ENCODE measurements around the gene FOXP4. TPM values are rescaled to one million over a fixed set of nuclear protein-coding genes. Genes with fewer than 3 reads are reported as not detected.
A peak's percentile ranks its signal among the peaks of the same experiment; 100 is the strongest.

The FOXP4 gene
- total and polyA plus RNA-seq, 2 of the 13 experiments (the other 11 are each of a cell fraction or from before 2014, with no cell fraction given): 11.0 to 12.4 TPM

DNA sequence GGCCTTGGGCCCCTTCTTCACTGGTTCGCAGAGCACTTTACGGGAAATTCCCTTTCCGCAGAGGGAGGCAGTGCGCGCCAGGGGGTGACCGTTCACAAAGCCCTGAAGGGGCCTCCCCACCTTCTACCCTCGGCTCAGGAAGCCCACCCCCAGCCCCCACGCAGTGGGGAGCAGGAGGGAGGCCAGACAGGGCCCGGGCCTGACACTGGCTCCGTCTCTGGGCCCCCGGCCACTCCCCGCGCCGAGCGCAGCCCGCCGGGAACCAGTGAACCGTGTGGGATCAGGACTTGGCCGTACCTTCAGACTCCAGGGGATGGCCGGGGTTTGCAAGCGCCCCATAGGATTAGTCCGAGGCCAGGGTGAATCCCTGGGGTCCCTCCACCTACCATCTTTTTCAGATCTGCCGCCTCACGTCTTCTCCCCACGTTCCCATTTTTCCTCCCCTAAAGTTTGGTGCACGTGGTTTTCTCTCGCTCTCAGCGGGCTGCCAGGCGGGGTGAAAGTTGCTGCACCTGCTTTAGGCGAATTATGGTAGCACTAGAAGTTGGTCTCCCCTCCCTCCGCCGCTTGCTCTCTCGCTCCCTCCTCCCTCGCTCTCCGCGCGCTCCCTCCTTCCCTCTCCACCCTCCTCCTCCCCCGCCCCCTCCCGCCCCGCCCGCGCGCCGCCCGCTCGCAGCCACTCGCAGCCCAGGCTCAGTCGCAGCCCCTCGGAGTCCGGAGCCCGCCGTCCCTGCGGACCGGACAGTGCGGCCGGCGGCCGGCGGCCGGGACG, at the start of gene FOXP4 (continued):
- TF ChIP-seq PHF20 (CRISPR knock-in tag; IDR thresholded peaks at IDR 0.05) (no peak), MTERF4 (CRISPR knock-in tag; IDR thresholded peaks at IDR 0.05) (no peak), ZNF704 (CRISPR knock-in tag; IDR thresholded peaks at IDR 0.05; ENCODE audit: borderline replicate concordance) (0 out of 2 replicates have a peak, but pooled peaks have one; percentile 73), RFXAP (CRISPR knock-in tag; IDR thresholded peaks at IDR 0.05; ENCODE audit: borderline replicate concordance) (no peak), ZGPAT (CRISPR knock-in tag; IDR thresholded peaks at IDR 0.05) (peak; percentile 78), RARA (CRISPR knock-in tag; IDR thresholded peaks at IDR 0.05) (0 out of 2 replicates have a peak, but pooled peaks have one; percentile 37), ZSCAN25 (CRISPR knock-in tag; IDR thresholded peaks at IDR 0.05) (peak; percentile 55; the same call in 1 of the 2 replicates), IRF9 (CRISPR knock-in tag; IDR thresholded peaks at IDR 0.05; ENCODE audit: borderline replicate concordance) (peak; percentile 75; the same call in 1 of the 2 replicates)
- TF ChIP-seq, protein P1, sequence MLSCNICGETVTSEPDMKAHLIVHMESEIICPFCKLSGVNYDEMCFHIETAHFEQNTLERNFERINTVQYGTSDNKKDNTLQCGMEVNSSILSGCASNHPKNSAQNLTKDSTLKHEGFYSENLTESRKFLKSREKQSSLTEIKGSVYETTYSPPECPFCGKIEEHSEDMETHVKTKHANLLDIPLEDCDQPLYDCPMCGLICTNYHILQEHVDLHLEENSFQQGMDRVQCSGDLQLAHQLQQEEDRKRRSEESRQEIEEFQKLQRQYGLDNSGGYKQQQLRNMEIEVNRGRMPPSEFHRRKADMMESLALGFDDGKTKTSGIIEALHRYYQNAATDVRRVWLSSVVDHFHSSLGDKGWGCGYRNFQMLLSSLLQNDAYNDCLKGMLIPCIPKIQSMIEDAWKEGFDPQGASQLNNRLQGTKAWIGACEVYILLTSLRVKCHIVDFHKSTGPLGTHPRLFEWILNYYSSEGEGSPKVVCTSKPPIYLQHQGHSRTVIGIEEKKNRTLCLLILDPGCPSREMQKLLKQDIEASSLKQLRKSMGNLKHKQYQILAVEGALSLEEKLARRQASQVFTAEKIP (CRISPR knock-in tag; IDR thresholded peaks at IDR 0.05; ENCODE audit: borderline replicate concordance): no peak
- TF ChIP-seq, protein P2, sequence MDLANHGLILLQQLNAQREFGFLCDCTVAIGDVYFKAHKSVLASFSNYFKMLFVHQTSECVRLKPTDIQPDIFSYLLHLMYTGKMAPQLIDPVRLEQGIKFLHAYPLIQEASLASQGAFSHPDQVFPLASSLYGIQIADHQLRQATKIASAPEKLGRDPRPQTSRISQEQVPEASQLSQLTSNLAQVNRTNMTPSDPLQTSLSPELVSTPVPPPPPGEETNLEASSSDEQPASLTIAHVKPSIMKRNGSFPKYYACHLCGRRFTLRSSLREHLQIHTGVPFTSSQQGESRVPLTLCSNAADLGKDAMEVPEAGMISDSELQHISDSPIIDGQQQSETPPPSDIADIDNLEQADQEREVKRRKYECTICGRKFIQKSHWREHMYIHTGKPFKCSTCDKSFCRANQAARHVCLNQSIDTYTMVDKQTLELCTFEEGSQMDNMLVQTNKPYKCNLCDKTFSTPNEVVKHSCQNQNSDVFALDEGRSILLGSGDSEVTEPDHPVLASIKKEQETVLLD (CRISPR knock-in tag; IDR thresholded peaks at IDR 0.05; ENCODE audit: low read depth): peak; percentile 36; the same call in 1 of the 2 replicates
- TF ChIP-seq, protein P3, sequence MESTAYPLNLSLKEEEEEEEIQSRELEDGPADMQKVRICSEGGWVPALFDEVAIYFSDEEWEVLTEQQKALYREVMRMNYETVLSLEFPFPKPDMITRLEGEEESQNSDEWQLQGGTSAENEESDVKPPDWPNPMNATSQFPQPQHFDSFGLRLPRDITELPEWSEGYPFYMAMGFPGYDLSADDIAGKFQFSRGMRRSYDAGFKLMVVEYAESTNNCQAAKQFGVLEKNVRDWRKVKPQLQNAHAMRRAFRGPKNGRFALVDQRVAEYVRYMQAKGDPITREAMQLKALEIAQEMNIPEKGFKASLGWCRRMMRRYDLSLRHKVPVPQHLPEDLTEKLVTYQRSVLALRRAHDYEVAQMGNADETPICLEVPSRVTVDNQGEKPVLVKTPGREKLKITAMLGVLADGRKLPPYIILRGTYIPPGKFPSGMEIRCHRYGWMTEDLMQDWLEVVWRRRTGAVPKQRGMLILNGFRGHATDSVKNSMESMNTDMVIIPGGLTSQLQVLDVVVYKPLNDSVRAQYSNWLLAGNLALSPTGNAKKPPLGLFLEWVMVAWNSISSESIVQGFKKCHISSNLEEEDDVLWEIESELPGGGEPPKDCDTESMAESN (CRISPR knock-in tag; conservative IDR thresholded peaks at IDR 0.05): peak; percentile 80
- TF ChIP-seq, protein P4, sequence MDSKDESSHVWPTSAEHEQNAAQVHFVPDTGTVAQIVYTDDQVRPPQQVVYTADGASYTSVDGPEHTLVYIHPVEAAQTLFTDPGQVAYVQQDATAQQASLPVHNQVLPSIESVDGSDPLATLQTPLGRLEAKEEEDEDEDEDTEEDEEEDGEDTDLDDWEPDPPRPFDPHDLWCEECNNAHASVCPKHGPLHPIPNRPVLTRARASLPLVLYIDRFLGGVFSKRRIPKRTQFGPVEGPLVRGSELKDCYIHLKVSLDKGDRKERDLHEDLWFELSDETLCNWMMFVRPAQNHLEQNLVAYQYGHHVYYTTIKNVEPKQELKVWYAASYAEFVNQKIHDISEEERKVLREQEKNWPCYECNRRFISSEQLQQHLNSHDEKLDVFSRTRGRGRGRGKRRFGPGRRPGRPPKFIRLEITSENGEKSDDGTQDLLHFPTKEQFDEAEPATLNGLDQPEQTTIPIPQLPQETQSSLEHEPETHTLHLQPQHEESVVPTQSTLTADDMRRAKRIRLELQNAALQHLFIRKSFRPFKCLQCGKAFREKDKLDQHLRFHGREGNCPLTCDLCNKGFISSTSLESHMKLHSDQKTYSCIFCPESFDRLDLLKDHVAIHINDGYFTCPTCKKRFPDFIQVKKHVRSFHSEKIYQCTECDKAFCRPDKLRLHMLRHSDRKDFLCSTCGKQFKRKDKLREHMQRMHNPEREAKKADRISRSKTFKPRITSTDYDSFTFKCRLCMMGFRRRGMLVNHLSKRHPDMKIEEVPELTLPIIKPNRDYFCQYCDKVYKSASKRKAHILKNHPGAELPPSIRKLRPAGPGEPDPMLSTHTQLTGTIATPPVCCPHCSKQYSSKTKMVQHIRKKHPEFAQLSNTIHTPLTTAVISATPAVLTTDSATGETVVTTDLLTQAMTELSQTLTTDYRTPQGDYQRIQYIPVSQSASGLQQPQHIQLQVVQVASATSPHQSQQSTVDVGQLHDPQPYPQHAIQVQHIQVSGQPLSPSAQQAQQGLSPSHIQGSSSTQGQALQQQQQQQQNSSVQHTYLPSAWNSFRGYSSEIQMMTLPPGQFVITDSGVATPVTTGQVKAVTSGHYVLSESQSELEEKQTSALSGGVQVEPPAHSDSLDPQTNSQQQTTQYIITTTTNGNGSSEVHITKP (CRISPR knock-in tag; IDR thresholded peaks at IDR 0.05; ENCODE audit: low read depth): no peak

Data from HepG2 (cell line).